H1 (cell line): Measurements from ENCODE around the gene CLDN8. TPM values are rescaled to one million over a fixed set of nuclear protein-coding genes. Genes with fewer than 3 reads are reported as not detected.

Experiments used
- BRCA1 ChIP-seq: IDR thresholded peaks from 2 replicates; pipeline ENCODE4 v1.6.1; 2012; ENCODE audit warnings: low read depth, low read length, improper control_type of control experiment
- FOSL1 ChIP-seq: IDR thresholded peaks from 2 replicates; pipeline ENCODE4 v1.6.1; 2011; ENCODE audit warnings: mild to moderate bottlenecking, low read depth, low read length, moderate library complexity; ENCODE audit not compliant: insufficient read depth
- HDAC2 ChIP-seq, 2 experiments: fragments of 300-600 bp in 1 of 2; sonication (generic) in 1 of 2; IDR thresholded peaks; 2 replicates each; pipeline ENCODE4 v1.6.1; 2011 to 2012; ENCODE audit warnings: low read depth in 2 of 2, low read length in 2 of 2, mild to moderate bottlenecking in 2 of 2, moderate library complexity in 2 of 2, borderline replicate concordance in 1 of 2, inconsistent platforms in 1 of 2
- MAFK ChIP-seq: IDR thresholded peaks from 2 replicates; pipeline ENCODE4 v1.6.1; 2012; ENCODE audit warnings: low read depth, mild to moderate bottlenecking, improper control_type of control experiment, low read length
- polyA plus RNA-seq, 7 experiments: library from polyadenylated mRNA; depleted of rRNA in 3 of 7; stranded (reverse) in 5 of 7; unstranded in 2 of 7; fragments of >200 nt in 5 of 7; fragments of 200-250 nt in 2 of 7; gene quantifications; 1 replicate in 5 of 7; 2 replicates in 1 of 7; 4 replicates in 1 of 7; pipeline versions ENCODE4 v1.2.1 to v1.2.3, GENCODE V29; 2011 to 2013; ENCODE audit warnings: missing spikeins in 2 of 7, mixed read lengths in 2 of 7
- total RNA-seq: library from RNA; stranded (reverse); fragmentation: NEBNext Ultra II Directional; extraction: Animal tissue kit (Norgen Biotek cat#: 25700); gene quantifications from 2 replicates; pipeline ENCODE4 v1.2.1, GENCODE V29; 2021
- TF ChIP-seq, protein P1 (sequence below): fragments of 300-600 bp; sonication (generic); IDR thresholded peaks from 2 replicates; pipeline ENCODE4 v1.7.1; 2012; ENCODE audit warnings: low read length, moderate library complexity, mild to moderate bottlenecking, inconsistent platforms; ENCODE audit not compliant: insufficient replicate concordance
- TF ChIP-seq, protein P2 (sequence below): IDR thresholded peaks from 2 replicates; pipeline ENCODE4 v1.6.1; 2012; ENCODE audit warnings: inconsistent platforms

The CLDN8 gene
- total and polyA plus RNA-seq, 2 of the 8 experiments (the other 6 are each of a cell fraction or from before 2014, with no cell fraction given) = not detected

DNA sequence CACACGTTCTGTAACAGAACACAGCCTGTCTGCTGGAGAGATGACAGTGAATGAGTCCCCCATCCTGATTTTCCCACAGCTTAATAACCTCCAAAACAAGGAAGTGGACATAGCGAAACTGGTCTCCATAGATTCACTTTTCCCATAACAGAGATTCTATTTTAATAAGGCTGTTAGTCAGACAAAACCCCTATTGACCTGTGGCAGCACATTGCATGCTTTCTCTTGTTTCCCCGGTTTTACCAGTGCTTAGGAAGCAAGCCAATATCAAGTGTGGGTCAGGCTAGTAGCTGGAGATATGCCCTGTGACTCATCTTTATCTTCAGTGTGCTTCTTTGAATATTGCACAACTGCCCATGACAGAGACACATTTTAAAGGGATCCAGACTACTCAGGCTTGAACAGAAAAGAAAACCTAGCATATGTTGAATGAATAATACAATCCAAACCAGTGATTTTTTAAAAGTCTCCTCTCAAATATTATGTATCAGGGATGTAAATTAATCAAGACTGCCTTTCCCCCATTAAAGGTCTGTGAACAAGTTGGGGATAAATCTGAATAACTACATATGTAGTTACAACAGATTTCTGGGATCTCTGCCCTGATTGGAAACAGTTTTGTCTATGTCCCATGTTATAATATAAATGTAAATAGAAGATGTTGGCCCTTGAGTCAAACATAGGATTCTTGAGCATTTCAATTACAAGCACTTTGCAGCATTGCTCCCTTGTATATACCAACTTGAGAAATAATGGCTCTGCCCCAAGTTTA is 11.9 kb upstream of the CLDN8 start (continued):
- TF ChIP-seq FOSL1 (no peak), BRCA1 (no peak), MAFK (no peak), HDAC2 (IDR thresholded peaks at IDR 0.05; ENCODE audit: borderline replicate concordance in 1 of 2, low read depth in 2 of 2, low read length in 2 of 2) (no peak)
- TF ChIP-seq, protein P1, sequence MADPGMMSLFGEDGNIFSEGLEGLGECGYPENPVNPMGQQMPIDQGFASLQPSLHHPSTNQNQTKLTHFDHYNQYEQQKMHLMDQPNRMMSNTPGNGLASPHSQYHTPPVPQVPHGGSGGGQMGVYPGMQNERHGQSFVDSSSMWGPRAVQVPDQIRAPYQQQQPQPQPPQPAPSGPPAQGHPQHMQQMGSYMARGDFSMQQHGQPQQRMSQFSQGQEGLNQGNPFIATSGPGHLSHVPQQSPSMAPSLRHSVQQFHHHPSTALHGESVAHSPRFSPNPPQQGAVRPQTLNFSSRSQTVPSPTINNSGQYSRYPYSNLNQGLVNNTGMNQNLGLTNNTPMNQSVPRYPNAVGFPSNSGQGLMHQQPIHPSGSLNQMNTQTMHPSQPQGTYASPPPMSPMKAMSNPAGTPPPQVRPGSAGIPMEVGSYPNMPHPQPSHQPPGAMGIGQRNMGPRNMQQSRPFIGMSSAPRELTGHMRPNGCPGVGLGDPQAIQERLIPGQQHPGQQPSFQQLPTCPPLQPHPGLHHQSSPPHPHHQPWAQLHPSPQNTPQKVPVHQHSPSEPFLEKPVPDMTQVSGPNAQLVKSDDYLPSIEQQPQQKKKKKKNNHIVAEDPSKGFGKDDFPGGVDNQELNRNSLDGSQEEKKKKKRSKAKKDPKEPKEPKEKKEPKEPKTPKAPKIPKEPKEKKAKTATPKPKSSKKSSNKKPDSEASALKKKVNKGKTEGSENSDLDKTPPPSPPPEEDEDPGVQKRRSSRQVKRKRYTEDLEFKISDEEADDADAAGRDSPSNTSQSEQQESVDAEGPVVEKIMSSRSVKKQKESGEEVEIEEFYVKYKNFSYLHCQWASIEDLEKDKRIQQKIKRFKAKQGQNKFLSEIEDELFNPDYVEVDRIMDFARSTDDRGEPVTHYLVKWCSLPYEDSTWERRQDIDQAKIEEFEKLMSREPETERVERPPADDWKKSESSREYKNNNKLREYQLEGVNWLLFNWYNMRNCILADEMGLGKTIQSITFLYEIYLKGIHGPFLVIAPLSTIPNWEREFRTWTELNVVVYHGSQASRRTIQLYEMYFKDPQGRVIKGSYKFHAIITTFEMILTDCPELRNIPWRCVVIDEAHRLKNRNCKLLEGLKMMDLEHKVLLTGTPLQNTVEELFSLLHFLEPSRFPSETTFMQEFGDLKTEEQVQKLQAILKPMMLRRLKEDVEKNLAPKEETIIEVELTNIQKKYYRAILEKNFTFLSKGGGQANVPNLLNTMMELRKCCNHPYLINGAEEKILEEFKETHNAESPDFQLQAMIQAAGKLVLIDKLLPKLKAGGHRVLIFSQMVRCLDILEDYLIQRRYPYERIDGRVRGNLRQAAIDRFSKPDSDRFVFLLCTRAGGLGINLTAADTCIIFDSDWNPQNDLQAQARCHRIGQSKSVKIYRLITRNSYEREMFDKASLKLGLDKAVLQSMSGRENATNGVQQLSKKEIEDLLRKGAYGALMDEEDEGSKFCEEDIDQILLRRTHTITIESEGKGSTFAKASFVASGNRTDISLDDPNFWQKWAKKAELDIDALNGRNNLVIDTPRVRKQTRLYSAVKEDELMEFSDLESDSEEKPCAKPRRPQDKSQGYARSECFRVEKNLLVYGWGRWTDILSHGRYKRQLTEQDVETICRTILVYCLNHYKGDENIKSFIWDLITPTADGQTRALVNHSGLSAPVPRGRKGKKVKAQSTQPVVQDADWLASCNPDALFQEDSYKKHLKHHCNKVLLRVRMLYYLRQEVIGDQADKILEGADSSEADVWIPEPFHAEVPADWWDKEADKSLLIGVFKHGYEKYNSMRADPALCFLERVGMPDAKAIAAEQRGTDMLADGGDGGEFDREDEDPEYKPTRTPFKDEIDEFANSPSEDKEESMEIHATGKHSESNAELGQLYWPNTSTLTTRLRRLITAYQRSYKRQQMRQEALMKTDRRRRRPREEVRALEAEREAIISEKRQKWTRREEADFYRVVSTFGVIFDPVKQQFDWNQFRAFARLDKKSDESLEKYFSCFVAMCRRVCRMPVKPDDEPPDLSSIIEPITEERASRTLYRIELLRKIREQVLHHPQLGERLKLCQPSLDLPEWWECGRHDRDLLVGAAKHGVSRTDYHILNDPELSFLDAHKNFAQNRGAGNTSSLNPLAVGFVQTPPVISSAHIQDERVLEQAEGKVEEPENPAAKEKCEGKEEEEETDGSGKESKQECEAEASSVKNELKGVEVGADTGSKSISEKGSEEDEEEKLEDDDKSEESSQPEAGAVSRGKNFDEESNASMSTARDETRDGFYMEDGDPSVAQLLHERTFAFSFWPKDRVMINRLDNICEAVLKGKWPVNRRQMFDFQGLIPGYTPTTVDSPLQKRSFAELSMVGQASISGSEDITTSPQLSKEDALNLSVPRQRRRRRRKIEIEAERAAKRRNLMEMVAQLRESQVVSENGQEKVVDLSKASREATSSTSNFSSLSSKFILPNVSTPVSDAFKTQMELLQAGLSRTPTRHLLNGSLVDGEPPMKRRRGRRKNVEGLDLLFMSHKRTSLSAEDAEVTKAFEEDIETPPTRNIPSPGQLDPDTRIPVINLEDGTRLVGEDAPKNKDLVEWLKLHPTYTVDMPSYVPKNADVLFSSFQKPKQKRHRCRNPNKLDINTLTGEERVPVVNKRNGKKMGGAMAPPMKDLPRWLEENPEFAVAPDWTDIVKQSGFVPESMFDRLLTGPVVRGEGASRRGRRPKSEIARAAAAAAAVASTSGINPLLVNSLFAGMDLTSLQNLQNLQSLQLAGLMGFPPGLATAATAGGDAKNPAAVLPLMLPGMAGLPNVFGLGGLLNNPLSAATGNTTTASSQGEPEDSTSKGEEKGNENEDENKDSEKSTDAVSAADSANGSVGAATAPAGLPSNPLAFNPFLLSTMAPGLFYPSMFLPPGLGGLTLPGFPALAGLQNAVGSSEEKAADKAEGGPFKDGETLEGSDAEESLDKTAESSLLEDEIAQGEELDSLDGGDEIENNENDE = no peak
- TF ChIP-seq, protein P2, sequence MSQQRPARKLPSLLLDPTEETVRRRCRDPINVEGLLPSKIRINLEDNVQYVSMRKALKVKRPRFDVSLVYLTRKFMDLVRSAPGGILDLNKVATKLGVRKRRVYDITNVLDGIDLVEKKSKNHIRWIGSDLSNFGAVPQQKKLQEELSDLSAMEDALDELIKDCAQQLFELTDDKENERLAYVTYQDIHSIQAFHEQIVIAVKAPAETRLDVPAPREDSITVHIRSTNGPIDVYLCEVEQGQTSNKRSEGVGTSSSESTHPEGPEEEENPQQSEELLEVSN = no peak
